Skeletal muscle satellite cell (primary cell): ENCODE results near the gene ADD1.
"Not testable (repeated sequence)": the region's sequence is repeated elsewhere in the genome, so short reads cannot be mapped to it uniquely, and the experiment has no call there.

Experiments
- H3K27me3 ChIP-seq: 2 replicates; pipeline ENCODE4 v1.7.0; 2013; ENCODE audit warnings: low read length; ENCODE audit not compliant: control insufficient read depth, insufficient read depth
- H3K36me3 ChIP-seq: 2 replicates; pipeline ENCODE4 v1.7.0; 2013; ENCODE audit warnings: mild to moderate bottlenecking, control low read depth, low read length; ENCODE audit not compliant: insufficient read depth
- H3K4me1 ChIP-seq: 2 replicates; pipeline ENCODE4 v1.7.0; 2013; ENCODE audit warnings: low read length; ENCODE audit not compliant: control insufficient read depth, insufficient read depth
- H3K4me2 ChIP-seq: 2 replicates; pipeline ENCODE4 v1.7.0; 2013; ENCODE audit warnings: mild to moderate bottlenecking, low read length
- H3K4me3 ChIP-seq: 2 replicates; pipeline ENCODE4 v1.7.0; 2013; ENCODE audit warnings: low read length
- H3K9ac ChIP-seq: 2 replicates; pipeline ENCODE4 v1.7.0; 2013; ENCODE audit warnings: mild to moderate bottlenecking, low read depth, low read length, moderate library complexity
- H3K9me3 ChIP-seq: replicated peaks from 2 replicates; pipeline ENCODE4 v1.7.0; 2013; ENCODE audit warnings: mild to moderate bottlenecking, control low read depth, low read length

ADD1 gene

GRCh38 chr4:2908686-2909085, 65.0 kb downstream of the ADD1 start:
- Histone ChIP-seq H3K4me2 (no peak overlapping the region), H3K4me1 (no peaks in the 10 kb centered on the region), H3K27me3 (no peaks in the 10 kb centered on the region), H3K9me3 (no peaks in the 10 kb centered on the region), H3K36me3 (peaks cover 84% of the 10 kb centered on the region), H3K9ac (no peak overlapping the region), H3K4me3 (no peak overlapping the region)

GRCh38 chr4:2909583-2909982, 65.9 kb downstream of the ADD1 start:
- Histone ChIP-seq H3K4me3 (no peak overlapping the region), H3K27me3 (no peaks in the 10 kb centered on the region), H3K4me2 (no peak overlapping the region), H3K4me1 (no peaks in the 10 kb centered on the region), H3K9me3 (no peaks in the 10 kb centered on the region), H3K36me3 (peaks cover 84% of the 10 kb centered on the region), H3K9ac (no peak overlapping the region)

- peaks cover 84% of the 10 kb centered on the region for H3K36me3 ChIP-seq
- no peak overlapping the region for H3K9ac ChIP-seq
- H3K4me2 ChIP-seq: no peak overlapping the region
- H3K9me3 ChIP-seq: no peaks in the 10 kb centered on the region
- H3K4me1 ChIP-seq: no peaks in the 10 kb centered on the region
- H3K4me3 ChIP-seq: no peak overlapping the region
- H3K27me3 ChIP-seq: no peaks in the 10 kb centered on the region
Observed at GRCh38 chr4:2910409-2910808, 66.8 kb downstream of the ADD1 start.

- H3K4me1 ChIP-seq: no peaks in the 10 kb centered on the region
- H3K4me3 ChIP-seq: no peak overlapping the region
- peaks cover 77% of the 10 kb centered on the region for H3K36me3 ChIP-seq
- no peak overlapping the region for H3K4me2 ChIP-seq
- H3K9me3 ChIP-seq: no peaks in the 10 kb centered on the region
- no peaks in the 10 kb centered on the region for H3K27me3 ChIP-seq
- H3K9ac ChIP-seq: no peak overlapping the region
Observed at GRCh38 chr4:2911868-2912267, 68.2 kb downstream of the ADD1 start.

- no peaks in the 10 kb centered on the region for H3K4me1 ChIP-seq
- no peak overlapping the region for H3K9ac ChIP-seq
- H3K9me3 ChIP-seq: no peaks in the 10 kb centered on the region
- H3K27me3 ChIP-seq: no peaks in the 10 kb centered on the region
- peaks cover 64% of the 10 kb centered on the region for H3K36me3 ChIP-seq
- no peak overlapping the region for H3K4me3 ChIP-seq
- H3K4me2 ChIP-seq: no peak overlapping the region
Observed at GRCh38 chr4:2913168-2913567, 69.5 kb downstream of the ADD1 start.

- H3K9ac ChIP-seq: no peak overlapping the region
- H3K36me3 ChIP-seq: peaks cover 51% of the 10 kb centered on the region
- no peak overlapping the region for H3K4me3 ChIP-seq
Observed at GRCh38 chr4:2914256-2915126, 70.8 kb downstream of the ADD1 start.

GRCh38 chr4:2915789-2916188, 72.1 kb downstream of the ADD1 start:
- Histone ChIP-seq H3K9ac (no peak overlapping the region), H3K36me3 (peaks cover 38% of the 10 kb centered on the region), H3K9me3 (no peaks in the 10 kb centered on the region), H3K4me1 (no peaks in the 10 kb centered on the region), H3K4me2 (no peak overlapping the region), H3K4me3 (no peak overlapping the region), H3K27me3 (no peaks in the 10 kb centered on the region)

More at GRCh38 chr4:2914256-2915126, 70.8 kb downstream of the ADD1 start:
- H3K4me1 ChIP-seq: no peaks in the 10 kb centered on the region
- no peak overlapping the region for H3K4me2 ChIP-seq
- no peaks in the 10 kb centered on the region for H3K9me3 ChIP-seq
- no peaks in the 10 kb centered on the region for H3K27me3 ChIP-seq

- H3K27me3 ChIP-seq, H3K9ac ChIP-seq, H3K4me2 ChIP-seq, H3K9me3 ChIP-seq, H3K4me3 ChIP-seq, H3K4me1 ChIP-seq: not testable (repeated sequence)
- H3K36me3 ChIP-seq: peaks cover 34% of the 10 kb centered on the region
Observed at GRCh38 chr4:2916696-2917095, 73.1 kb downstream of the ADD1 start.

GRCh38 chr4:2918300-2918699, 74.7 kb downstream of the ADD1 start:
- not testable (repeated sequence) for H3K9ac ChIP-seq, H3K4me2 ChIP-seq, H3K9me3 ChIP-seq, H3K4me1 ChIP-seq, H3K4me3 ChIP-seq, H3K27me3 ChIP-seq
- H3K36me3 ChIP-seq: peaks cover 24% of the 10 kb centered on the region

GRCh38 chr4:2918714-2919113, 75.1 kb downstream of the ADD1 start:
- not testable (repeated sequence) for H3K27me3 ChIP-seq, H3K9ac ChIP-seq, H3K9me3 ChIP-seq, H3K4me1 ChIP-seq, H3K4me2 ChIP-seq, H3K4me3 ChIP-seq
- H3K36me3 ChIP-seq: peaks cover 24% of the 10 kb centered on the region

GRCh38 chr4:2922453-2923101, 78.9 kb downstream of the ADD1 start:
- H3K4me1 ChIP-seq, H3K4me3 ChIP-seq, H3K9me3 ChIP-seq, H3K4me2 ChIP-seq, H3K9ac ChIP-seq, H3K27me3 ChIP-seq: not testable (repeated sequence)
- peaks cover 41% of the 10 kb centered on the region for H3K36me3 ChIP-seq

GRCh38 chr4:2923141-2923551, 79.5 kb downstream of the ADD1 start:
- peaks cover 46% of the 10 kb centered on the region for H3K36me3 ChIP-seq

More at GRCh38 chr4:2923141-2923551, 79.5 kb downstream of the ADD1 start:
- no peak overlapping the region for H3K4me2 ChIP-seq
- no peak overlapping the region for H3K9ac ChIP-seq
- no peak overlapping the region for H3K4me3 ChIP-seq
- H3K4me1 ChIP-seq: peaks cover 4% of the 10 kb centered on the region
- H3K9me3 ChIP-seq: no peaks in the 10 kb centered on the region
- H3K27me3 ChIP-seq: no peaks in the 10 kb centered on the region
